HG03135 (cell line): ENCODE measurements around the gene APBA3.
A peak's percentile ranks its signal among the peaks of the same experiment; 100 is the strongest.

ENCODE experiments used
- ATAC-seq: cut with Tn5 transposase; IDR thresholded peaks from one replicate; pipeline ENCODE4 v1.9.1; 2021; ENCODE audit warnings: mild to moderate bottlenecking, moderate library complexity; ENCODE audit not compliant: unreplicated experiment

Gene APBA3

GRCh38 chr19:3761382-3762129 lies at the start of gene APBA3:
APBA3 (minus strand) TSS chr19:3761692; CDS start chr19:3760264, 1,428 bp downstream.
- ATAC-seq = peak; percentile 49

DNA sequence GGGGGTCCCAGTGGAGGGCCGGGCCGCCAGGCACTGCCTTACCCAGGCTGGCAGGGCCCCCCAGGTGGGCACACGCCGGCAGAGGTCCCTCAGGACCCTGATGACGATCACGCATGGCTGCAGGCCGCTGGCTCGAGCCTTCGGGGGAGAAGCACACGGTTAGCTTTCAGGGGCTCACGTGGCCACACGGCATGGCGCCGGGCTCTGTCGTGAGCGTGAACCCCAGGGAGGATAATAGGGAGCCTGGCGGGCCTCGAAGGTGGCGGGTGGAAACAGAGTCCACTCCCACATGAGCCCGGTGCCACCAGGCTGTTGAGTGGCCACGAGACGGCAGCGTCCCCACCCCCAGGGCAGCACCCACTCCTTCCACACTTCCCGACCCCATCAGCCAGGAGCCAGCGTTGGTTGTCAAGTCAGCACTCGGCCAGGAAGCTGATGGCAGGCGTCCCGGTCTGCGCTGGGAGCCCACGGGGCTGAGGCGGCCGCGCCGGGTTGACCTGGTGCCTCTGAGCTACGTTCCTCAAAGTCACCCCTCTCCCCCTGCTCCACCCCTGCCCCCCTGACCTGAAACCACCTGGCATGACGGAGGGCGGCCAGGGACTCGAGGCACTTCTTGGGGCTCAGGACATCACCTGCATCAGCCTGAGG lies 49.3 kb upstream of the APBA3 start:
- no peak for ATAC-seq

GRCh38 chr19:3809881-3810707 lies 48.6 kb upstream of the APBA3 start:
- no peak for ATAC-seq

- ATAC-seq = no peak
Observed at GRCh38 chr19:3808420-3809143, 47.1 kb upstream of the APBA3 start.

DNA sequence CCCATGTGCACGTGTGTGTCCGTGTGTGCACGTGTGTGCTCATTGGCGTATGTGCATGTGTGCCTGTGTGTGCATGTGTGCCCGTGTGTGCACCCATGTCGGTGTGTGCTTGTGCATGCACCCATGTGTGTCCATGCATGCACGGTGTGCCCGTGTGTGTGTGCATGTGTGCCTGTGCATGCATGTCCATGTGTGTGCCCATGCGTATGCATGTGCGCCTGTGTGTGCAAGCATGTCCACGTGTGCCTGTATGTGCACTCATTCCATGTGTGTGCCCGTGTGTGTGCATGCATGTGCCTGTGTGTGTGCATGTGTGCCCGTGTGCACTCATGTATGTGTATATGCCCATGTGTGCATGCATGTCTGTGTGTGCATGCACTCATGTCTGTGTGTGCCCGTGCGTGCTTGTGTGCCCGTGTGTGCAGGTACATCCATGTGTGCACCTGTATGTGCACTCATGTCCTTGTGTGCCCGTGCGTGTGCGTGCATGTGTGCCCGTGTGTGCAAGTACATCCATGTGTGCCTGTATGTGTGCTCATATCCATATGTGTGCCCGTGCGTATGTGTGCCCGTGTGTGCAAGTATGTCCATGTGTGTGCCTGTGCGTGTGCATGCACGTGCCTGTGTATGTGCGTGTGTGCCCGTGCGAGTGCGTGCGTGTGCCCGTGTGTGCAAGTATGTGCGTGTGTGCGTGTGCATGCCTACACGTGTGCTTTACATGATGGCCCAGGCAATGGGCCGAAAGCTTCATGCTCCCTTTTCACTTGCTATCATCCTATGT lies 46.3 kb upstream of the APBA3 start:
- ATAC-seq = no peak

- no peak for ATAC-seq
Observed at GRCh38 chr19:3807131-3807480, 45.6 kb upstream of the APBA3 start.

DNA sequence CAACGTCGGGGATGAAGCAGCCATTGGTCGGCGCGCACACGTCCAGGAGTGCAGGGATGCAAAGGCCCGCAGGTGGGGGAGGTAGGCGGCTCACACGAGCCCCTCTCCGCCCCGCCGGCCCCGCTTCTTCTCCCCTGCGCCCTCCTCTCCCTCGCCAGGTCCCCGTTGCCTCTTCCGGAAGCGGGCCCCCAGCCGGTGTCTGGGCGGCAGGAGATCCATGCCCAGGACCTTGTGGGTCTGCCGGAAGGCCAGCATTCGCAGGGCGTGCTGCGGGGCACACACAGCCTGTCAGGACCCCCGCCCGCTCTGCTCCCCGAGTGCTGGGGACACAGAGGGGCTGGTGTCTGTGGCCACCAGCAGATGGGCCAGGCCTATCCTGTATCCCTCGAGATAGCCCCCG lies 44.4 kb upstream of the APBA3 start:
- ATAC-seq = no peak

GRCh38 chr19:3804429-3804828 lies 42.9 kb upstream of the APBA3 start:
- no peak for ATAC-seq

GRCh38 chr19:3803986-3804385 lies 42.5 kb upstream of the APBA3 start:
- ATAC-seq = no peak

GRCh38 chr19:3803114-3803888 lies 41.8 kb upstream of the APBA3 start:
- no peak for ATAC-seq

- no peak for ATAC-seq
Observed at GRCh38 chr19:3801412-3802096, 40.1 kb upstream of the APBA3 start.

DNA sequence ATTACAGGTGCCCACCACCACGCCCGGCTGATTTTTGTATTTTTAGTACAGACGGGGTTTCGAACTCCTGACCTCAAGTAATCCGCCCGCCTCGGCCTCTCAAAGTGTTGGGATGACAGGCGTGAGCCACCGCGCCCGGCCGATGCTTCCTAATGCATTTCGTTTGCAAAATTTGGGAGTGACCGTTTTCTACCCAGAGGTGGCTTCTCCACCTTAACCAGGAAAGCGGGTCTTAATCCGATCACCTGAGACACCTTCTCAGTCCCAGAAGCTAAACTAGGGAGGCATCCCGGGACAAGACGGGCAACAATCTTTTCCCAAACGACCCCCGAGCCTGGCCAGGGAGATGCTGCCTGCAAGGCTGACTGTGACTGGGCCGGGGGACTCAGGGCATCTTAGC lies 39.5 kb upstream of the APBA3 start:
- ATAC-seq = no peak

GRCh38 chr19:3798137-3798536 lies 36.6 kb upstream of the APBA3 start:
- ATAC-seq = no peak

GRCh38 chr19:3796358-3796757 lies 34.9 kb upstream of the APBA3 start:
- ATAC-seq = no peak

GRCh38 chr19:3793799-3794198 lies 32.3 kb upstream of the APBA3 start:
- ATAC-seq = no peak

GRCh38 chr19:3792114-3792513 lies 30.6 kb upstream of the APBA3 start:
- ATAC-seq = no peak

GRCh38 chr19:3790941-3791340 lies 29.4 kb upstream of the APBA3 start:
- ATAC-seq = no peak

GRCh38 chr19:3790209-3790734 lies 28.8 kb upstream of the APBA3 start:
- no peak for ATAC-seq
